GM12892 (cell line): ENCODE measurements around the gene LZTS2.

ENCODE experiments used
- POLR2A ChIP-seq: IDR thresholded peaks from 2 replicates; pipeline ENCODE4 v1.6.1; 2011; ENCODE audit warnings: low read depth, low read length, control low read depth
- POLR2AphosphoS5 ChIP-seq: IDR thresholded peaks from 2 replicates; pipeline ENCODE4 v1.6.1; 2011; ENCODE audit warnings: low read depth, low read length, control low read depth

DNA sequence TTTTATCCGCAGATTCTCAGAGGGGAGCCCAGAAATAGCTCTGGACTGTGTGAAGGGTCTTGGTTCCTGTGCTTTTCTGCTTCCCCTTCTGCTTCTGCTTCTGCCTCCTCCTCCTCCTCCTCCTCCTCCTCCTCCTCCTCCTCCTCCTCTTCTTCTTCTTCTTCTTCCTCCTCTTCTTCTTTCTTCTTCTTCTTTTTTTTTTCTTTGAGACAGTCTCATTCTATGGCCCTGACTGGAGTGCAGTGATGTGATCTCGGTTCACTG lies 19.8 kb downstream of the LZTS2 start:
- TF ChIP-seq POLR2A (no peak), POLR2AphosphoS5 (no peak)
